ENCODE results near the gene SPEM2. TPM values are rescaled to one million over a fixed set of nuclear protein-coding genes. Genes with fewer than 3 reads are reported as not detected.

The SPEM2 gene
- total and polyA plus RNA-seq, 2 experiments from 2014 or later, result not detected

- Histone ChIP-seq H4K20me1 (ENCODE audit: insufficient read depth, poor library complexity, severe bottlenecking) (no peaks in the 10 kb centered on the region), H3K9me3 (ENCODE audit: low read depth) (no peaks in the 10 kb centered on the region), H3K4me1 (ENCODE audit: insufficient read depth) (peaks cover 3% of the 10 kb centered on the region), H3K27ac (no peak overlapping the region), H3K27me3 (no peaks in the 10 kb centered on the region), H3K4me2 (no peak overlapping the region), H3K4me3 (no peak overlapping the region), H3K36me3 (replicated peaks; ENCODE audit: insufficient read depth, low read depth) (no peaks in the 10 kb centered on the region), H3K79me2 (no peaks in the 10 kb centered on the region), H2AFZ (no peak overlapping the region), H3K9me2 (replicated peaks; ENCODE audit: insufficient read depth) (no peaks in the 10 kb centered on the region)
- WGBS (ENCODE audit: low lambda C conversion rate, missing lambda C conversion rate), result 94% methylated on average over 7 of the region's 7 CpGs
- TF ChIP-seq EZH2phosphoT487 (IDR thresholded peaks at IDR 0.05; ENCODE audit: low read depth, severe bottlenecking, unreplicated experiment) (no peak), EZH2 (IDR thresholded peaks at IDR 0.05; ENCODE audit: borderline replicate concordance) (no peak)
- TF ChIP-seq, protein P1, sequence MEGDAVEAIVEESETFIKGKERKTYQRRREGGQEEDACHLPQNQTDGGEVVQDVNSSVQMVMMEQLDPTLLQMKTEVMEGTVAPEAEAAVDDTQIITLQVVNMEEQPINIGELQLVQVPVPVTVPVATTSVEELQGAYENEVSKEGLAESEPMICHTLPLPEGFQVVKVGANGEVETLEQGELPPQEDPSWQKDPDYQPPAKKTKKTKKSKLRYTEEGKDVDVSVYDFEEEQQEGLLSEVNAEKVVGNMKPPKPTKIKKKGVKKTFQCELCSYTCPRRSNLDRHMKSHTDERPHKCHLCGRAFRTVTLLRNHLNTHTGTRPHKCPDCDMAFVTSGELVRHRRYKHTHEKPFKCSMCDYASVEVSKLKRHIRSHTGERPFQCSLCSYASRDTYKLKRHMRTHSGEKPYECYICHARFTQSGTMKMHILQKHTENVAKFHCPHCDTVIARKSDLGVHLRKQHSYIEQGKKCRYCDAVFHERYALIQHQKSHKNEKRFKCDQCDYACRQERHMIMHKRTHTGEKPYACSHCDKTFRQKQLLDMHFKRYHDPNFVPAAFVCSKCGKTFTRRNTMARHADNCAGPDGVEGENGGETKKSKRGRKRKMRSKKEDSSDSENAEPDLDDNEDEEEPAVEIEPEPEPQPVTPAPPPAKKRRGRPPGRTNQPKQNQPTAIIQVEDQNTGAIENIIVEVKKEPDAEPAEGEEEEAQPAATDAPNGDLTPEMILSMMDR (IDR thresholded peaks at IDR 0.05; ENCODE audit: poor library complexity), result no peak
- no peak for DNase-seq (ENCODE audit: low spot score)
These were observed 23.0 kb downstream of the SPEM2 start for GRCh38 chr17:7448461-7448860.

DNA sequence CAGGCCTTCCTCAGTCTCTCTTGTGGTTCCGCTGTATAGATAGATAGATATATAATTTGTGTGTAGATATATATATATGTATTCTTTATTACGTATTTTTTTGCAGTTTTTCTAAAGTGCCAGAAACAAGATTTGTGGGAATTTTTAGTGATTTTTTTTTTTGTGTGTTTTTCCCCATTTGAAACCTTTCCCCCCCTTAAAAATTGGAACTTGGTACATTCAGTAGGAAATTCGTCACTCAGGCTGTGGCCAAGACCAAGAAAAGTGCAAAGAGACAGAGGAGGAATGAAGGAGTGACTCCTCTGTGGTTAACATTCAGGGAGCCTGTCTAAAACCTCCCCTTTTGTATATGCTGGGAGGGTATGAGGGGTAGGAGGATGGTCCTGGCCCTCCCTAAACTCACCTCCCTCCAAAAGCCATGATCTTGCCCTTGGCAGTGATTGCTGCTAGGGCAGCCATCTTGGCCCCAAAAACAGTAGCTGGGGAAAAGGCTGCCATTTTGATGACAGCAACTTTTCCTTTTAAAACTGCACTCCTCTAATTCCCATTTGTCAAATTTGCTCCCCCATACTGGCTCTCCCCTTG lies 34.6 kb downstream of the SPEM2 start:
- H3K79me2 ChIP-seq, result no peaks in the 10 kb centered on the region
- no peaks in the 10 kb centered on the region for H3K27me3 ChIP-seq
- H3K9me2 ChIP-seq (replicated peaks; ENCODE audit: insufficient read depth), result no peaks in the 10 kb centered on the region
- no peak overlapping the region for H3K4me2 ChIP-seq
- H3K27ac ChIP-seq, result no peak overlapping the region
- DNase-seq (ENCODE audit: low spot score), result no peak
- TF ChIP-seq EZH2phosphoT487 (IDR thresholded peaks at IDR 0.05; ENCODE audit: low read depth, severe bottlenecking, unreplicated experiment), result no peak
- H3K9me3 ChIP-seq (ENCODE audit: low read depth), result no peaks in the 10 kb centered on the region
- 90% methylated on average over 3 of the region's 3 CpGs for WGBS (ENCODE audit: low lambda C conversion rate, missing lambda C conversion rate)
- H3K4me3 ChIP-seq, result no peak overlapping the region
- no peaks in the 10 kb centered on the region for H3K4me1 ChIP-seq (ENCODE audit: insufficient read depth)
- H2AFZ ChIP-seq, result no peak overlapping the region
- no peaks in the 10 kb centered on the region for H3K36me3 ChIP-seq (replicated peaks; ENCODE audit: insufficient read depth, low read depth)
- H4K20me1 ChIP-seq (ENCODE audit: insufficient read depth, poor library complexity, severe bottlenecking), result no peaks in the 10 kb centered on the region

DNA sequence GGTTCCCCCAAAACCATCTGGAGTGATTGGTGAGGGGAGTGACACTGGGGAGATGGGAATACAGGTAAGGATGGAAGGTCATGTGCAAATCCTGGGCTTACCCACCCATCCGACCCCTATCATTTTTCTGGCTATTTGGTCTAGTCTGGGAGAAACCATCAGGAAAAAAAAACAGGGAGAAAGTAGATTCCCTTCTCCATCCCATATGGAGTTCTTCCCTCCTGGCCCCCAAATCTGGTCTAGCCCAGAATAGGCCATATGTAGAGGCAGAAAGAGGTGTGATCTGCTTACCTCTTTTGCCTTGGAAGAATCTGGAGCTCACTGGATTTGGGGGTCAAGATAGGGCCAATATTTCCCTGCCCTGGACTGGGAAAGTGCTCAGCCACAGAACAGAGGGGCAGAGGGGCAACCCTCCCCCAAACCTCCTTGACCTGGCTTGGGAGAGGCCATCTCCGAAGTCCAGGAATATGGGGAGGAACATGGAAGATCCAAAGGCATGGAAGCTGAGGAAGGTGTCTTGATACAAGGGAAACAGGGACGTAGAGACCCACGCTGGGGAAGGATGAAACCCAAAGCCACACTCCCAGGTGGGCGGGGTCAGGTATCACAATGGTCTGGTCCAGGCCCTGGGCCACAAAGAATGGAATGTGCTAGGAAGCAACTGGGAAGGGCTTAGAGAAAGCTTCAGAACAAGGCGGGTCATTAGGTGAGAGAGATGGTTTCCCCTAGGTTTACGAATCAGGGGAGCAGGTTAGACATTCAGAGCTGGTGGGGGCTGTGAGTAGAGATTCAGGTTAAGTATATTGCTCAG lies 35.6 kb downstream of the SPEM2 start:
- no peak for TF ChIP-seq EZH2 (IDR thresholded peaks at IDR 0.05; ENCODE audit: borderline replicate concordance)
- TF ChIP-seq EZH2phosphoT487 (IDR thresholded peaks at IDR 0.05; ENCODE audit: low read depth, severe bottlenecking, unreplicated experiment), result no peak
- TF ChIP-seq, protein P1 (IDR thresholded peaks at IDR 0.05; ENCODE audit: poor library complexity), result no peak
- H3K4me1 ChIP-seq (ENCODE audit: insufficient read depth), result no peaks in the 10 kb centered on the region
- H2AFZ ChIP-seq, result no peak overlapping the region
- no peaks in the 10 kb centered on the region for H4K20me1 ChIP-seq (ENCODE audit: insufficient read depth, poor library complexity, severe bottlenecking)
- H3K4me2 ChIP-seq, result no peak overlapping the region
- DNase-seq (ENCODE audit: low spot score), result no peak
- no peaks in the 10 kb centered on the region for H3K79me2 ChIP-seq
- H3K27ac ChIP-seq, result no peak overlapping the region
- no peak overlapping the region for H3K4me3 ChIP-seq
- no peaks in the 10 kb centered on the region for H3K9me3 ChIP-seq (ENCODE audit: low read depth)
- no peaks in the 10 kb centered on the region for H3K27me3 ChIP-seq
- no peaks in the 10 kb centered on the region for H3K9me2 ChIP-seq (replicated peaks; ENCODE audit: insufficient read depth)
- 93% methylated on average over 7 of the region's 7 CpGs for WGBS (ENCODE audit: low lambda C conversion rate, missing lambda C conversion rate)
- no peaks in the 10 kb centered on the region for H3K36me3 ChIP-seq (replicated peaks; ENCODE audit: insufficient read depth, low read depth)
